OCI-LY1 (cell line): ENCODE results near the gene IBA57.

Source experiments
- H2AFZ ChIP-seq: fragments of 200-600 bp; sonication (generic), shearing (Covaris generic); 2 replicates; pipeline ENCODE4 v1.6.0; 2014; ENCODE audit warnings: antibody characterized with exemption, mild to moderate bottlenecking, low read length
- H3F3A ChIP-seq: fragments of 200-600 bp; sonication (generic), shearing (Covaris generic); 2 replicates; pipeline ENCODE4 v1.6.0; 2014; ENCODE audit warnings: mild to moderate bottlenecking, antibody characterized with exemption, low read length, moderate library complexity; ENCODE audit not compliant: insufficient read depth
- H3K27ac ChIP-seq: fragments of 200-600 bp; sonication (generic); 2 replicates; pipeline ENCODE4 v1.5.1; 2014; ENCODE audit warnings: low read length, mixed run types, mild to moderate bottlenecking, low read depth; ENCODE audit not compliant: poor library complexity, severe bottlenecking
- H3K27me3 ChIP-seq: fragments of 200-600 bp; sonication (generic); 2 replicates; pipeline ENCODE4 v1.6.0; 2014; ENCODE audit warnings: antibody characterized with exemption, mild to moderate bottlenecking, low read length, moderate library complexity; ENCODE audit not compliant: insufficient read depth
- H3K36me3 ChIP-seq: fragments of 200-600 bp; sonication (generic); 2 replicates; pipeline ENCODE4 v1.6.1; 2014; ENCODE audit warnings: mild to moderate bottlenecking, antibody characterized with exemption, low read length, moderate library complexity, mixed read lengths; ENCODE audit not compliant: insufficient read depth
- H3K4me1 ChIP-seq: fragments of 200-600 bp; sonication (generic); 2 replicates; pipeline ENCODE4 v1.5.1; 2014; ENCODE audit warnings: mild to moderate bottlenecking, low read length, moderate library complexity; ENCODE audit not compliant: insufficient read depth, severe bottlenecking
- H3K4me2 ChIP-seq: fragments of 200-600 bp; sonication (generic), shearing (Covaris generic); 2 replicates; pipeline ENCODE4 v1.6.1; 2014; ENCODE audit warnings: low read length
- H3K4me3 ChIP-seq: fragments of 200-600 bp; sonication (generic); 2 replicates; pipeline ENCODE4 v1.5.1; 2014; ENCODE audit warnings: low read length, low read depth, mild to moderate bottlenecking, mixed read lengths; ENCODE audit not compliant: poor library complexity, severe bottlenecking
- H3K79me2 ChIP-seq: fragments of 200-600 bp; shearing (Covaris generic); 2 replicates; pipeline ENCODE4 v1.6.1; 2016; ENCODE audit warnings: mixed run types, low read length, mixed read lengths; ENCODE audit not compliant: insufficient read depth
- H3K9ac ChIP-seq: fragments of 200-600 bp; sonication (generic), shearing (Covaris generic); 2 replicates; pipeline ENCODE4 v1.6.1; 2014; ENCODE audit warnings: mild to moderate bottlenecking, low read length, mixed read lengths
- H3K9me2 ChIP-seq: fragments of 200-600 bp; sonication (generic), shearing (Covaris generic); 2 replicates; pipeline ENCODE4 v1.6.1; 2014; ENCODE audit warnings: low read depth, mild to moderate bottlenecking, low read length, mixed read lengths
- H3K9me3 ChIP-seq: fragments of 200-600 bp; shearing (Covaris generic); 2 replicates; pipeline ENCODE4 v1.6.1; 2014; ENCODE audit warnings: low read length, mixed read lengths
- H4K20me1 ChIP-seq: fragments of 200-600 bp; sonication (generic), shearing (Covaris generic); 2 replicates; pipeline ENCODE4 v1.6.0; 2016; ENCODE audit warnings: mild to moderate bottlenecking, low read length; ENCODE audit not compliant: insufficient read depth
- EZH2 ChIP-seq: fragments of 200-600 bp; sonication (generic), shearing (Covaris generic); IDR thresholded peaks from 2 replicates; pipeline ENCODE4 v1.8.0; 2017; ENCODE audit warnings: borderline replicate concordance, mixed run types, mild to moderate bottlenecking, antibody characterized with exemption, low read length, moderate library complexity, mixed read lengths
- TF ChIP-seq, protein P1 (sequence below): fragments of 200-600 bp; sonication (generic), shearing (Covaris generic); IDR thresholded peaks from 2 replicates; pipeline ENCODE4 v1.5.1; 2017; ENCODE audit warnings: mild to moderate bottlenecking, antibody characterized with exemption, low read length, moderate library complexity, mixed read lengths

Gene IBA57

DNA sequence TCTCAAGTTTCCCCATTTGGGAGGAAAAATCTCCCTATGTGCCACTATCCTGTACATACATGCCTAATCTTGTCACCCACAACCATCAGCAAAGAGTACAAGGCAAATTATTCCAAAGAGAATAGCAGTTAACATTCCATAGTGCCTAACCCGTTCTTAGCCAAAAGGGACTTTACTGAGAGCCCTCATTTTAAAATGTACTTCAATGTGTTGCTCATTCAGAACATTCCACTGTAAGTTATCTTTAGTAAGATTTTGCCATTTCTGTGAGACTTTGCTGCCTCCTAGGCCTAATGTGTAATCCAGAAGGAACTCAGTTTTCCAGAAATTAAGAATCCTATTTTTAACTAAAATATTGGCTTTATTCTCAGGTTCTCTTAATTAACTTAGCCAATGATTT, 45.3 kb upstream of the IBA57 start:
- H3K79me2 ChIP-seq = no peaks in the 10 kb centered on the region
- H3K27me3 ChIP-seq = no peaks in the 10 kb centered on the region
- H4K20me1 ChIP-seq = no peaks in the 10 kb centered on the region
- no peak overlapping the region for H3K4me2 ChIP-seq
- no peaks in the 10 kb centered on the region for H3K9me2 ChIP-seq
- H3K9ac ChIP-seq = no peak overlapping the region
- H2AFZ ChIP-seq = no peak overlapping the region
- peaks cover 10% of the 10 kb centered on the region; the same call in 1 of the 2 replicates for H3K9me3 ChIP-seq
- H3F3A ChIP-seq = no peaks in the 10 kb centered on the region
- H3K4me3 ChIP-seq = no peak overlapping the region
- TF ChIP-seq EZH2 = no peak
- TF ChIP-seq, protein P1, sequence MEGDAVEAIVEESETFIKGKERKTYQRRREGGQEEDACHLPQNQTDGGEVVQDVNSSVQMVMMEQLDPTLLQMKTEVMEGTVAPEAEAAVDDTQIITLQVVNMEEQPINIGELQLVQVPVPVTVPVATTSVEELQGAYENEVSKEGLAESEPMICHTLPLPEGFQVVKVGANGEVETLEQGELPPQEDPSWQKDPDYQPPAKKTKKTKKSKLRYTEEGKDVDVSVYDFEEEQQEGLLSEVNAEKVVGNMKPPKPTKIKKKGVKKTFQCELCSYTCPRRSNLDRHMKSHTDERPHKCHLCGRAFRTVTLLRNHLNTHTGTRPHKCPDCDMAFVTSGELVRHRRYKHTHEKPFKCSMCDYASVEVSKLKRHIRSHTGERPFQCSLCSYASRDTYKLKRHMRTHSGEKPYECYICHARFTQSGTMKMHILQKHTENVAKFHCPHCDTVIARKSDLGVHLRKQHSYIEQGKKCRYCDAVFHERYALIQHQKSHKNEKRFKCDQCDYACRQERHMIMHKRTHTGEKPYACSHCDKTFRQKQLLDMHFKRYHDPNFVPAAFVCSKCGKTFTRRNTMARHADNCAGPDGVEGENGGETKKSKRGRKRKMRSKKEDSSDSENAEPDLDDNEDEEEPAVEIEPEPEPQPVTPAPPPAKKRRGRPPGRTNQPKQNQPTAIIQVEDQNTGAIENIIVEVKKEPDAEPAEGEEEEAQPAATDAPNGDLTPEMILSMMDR = no peak
- no peaks in the 10 kb centered on the region for H3K36me3 ChIP-seq
- peaks cover 4% of the 10 kb centered on the region for H3K4me1 ChIP-seq
- no peak overlapping the region for H3K27ac ChIP-seq

DNA sequence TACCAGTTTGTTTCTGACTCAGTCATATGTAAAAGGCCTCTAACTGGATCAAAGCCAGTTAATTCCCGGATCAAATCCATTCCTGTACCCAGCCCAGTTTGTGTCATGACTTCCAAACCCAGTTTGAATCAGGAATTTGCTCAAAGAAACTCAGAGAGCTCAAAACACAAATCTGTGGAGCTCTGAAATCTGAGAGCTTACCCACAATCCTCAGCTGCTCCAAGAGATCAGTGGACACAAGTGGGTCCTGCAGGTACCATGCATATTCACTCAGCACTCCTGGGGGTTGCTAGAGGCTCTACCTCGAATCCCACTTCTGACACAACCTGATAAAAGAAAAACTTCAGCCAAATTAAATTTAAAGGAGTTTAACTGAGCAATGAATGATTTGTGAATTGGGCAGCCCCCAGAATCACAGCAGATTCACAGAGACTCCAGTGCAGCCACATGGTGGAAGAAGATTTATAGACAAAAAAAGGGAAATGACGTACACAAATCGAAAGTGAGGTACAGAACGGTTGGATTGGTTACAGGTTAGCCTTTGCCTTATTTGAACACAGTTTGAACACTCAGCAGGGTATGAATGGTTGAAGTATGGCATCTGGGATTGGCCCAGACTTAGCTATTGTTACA, 44.6 kb upstream of the IBA57 start:
- H3K9ac ChIP-seq = no peak overlapping the region
- H3K9me2 ChIP-seq = no peaks in the 10 kb centered on the region
- no peak overlapping the region for H3K27ac ChIP-seq
- H2AFZ ChIP-seq = no peak overlapping the region
- no peaks in the 10 kb centered on the region for H3K79me2 ChIP-seq
- no peaks in the 10 kb centered on the region for H3F3A ChIP-seq
- H3K9me3 ChIP-seq = peaks cover 10% of the 10 kb centered on the region; the same call in 1 of the 2 replicates
- H3K27me3 ChIP-seq = no peaks in the 10 kb centered on the region
- H3K4me1 ChIP-seq = peaks cover 4% of the 10 kb centered on the region
- peak overlapping the region; percentile 5 for H3K4me3 ChIP-seq
- no peaks in the 10 kb centered on the region for H4K20me1 ChIP-seq
- H3K36me3 ChIP-seq = no peaks in the 10 kb centered on the region
- TF ChIP-seq, protein P1 = no peak
- no peak for TF ChIP-seq EZH2
- H3K4me2 ChIP-seq = no peak overlapping the region

DNA sequence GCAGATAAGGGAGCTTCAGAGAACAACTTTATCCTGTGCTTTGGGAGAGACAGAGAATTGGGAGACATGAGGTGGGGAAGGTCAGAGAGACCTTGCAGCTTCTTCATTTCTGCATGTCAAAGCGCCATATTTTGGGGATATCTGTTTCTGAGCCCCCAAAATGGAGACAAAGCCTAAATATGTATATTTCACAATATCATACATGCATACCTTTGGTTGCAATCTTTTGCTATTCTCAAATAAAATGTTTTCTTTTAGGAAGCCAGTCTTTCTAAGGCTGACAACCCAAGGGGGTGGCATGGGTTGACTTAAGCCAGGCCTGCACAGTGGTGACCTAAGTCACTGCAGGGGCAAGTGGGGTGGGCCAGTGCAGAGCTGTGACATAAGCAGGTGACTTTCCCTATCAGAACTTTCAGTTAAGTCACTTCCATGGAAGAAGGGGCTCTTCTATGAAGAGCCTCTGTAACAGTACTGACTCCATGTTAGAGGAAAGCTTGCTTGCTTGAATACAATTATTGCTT, 42.6 kb upstream of the IBA57 start:
- no peaks in the 10 kb centered on the region for H3K9me2 ChIP-seq
- no peaks in the 10 kb centered on the region for H3K79me2 ChIP-seq
- no peaks in the 10 kb centered on the region for H3K27me3 ChIP-seq
- peaks cover 4% of the 10 kb centered on the region for H3K4me1 ChIP-seq
- H2AFZ ChIP-seq = no peak overlapping the region
- H3K9ac ChIP-seq = no peak overlapping the region
- no peak overlapping the region for H3K4me2 ChIP-seq
- no peaks in the 10 kb centered on the region for H3F3A ChIP-seq
- peaks cover 4% of the 10 kb centered on the region; the same call in 1 of the 2 replicates for H3K9me3 ChIP-seq
- H4K20me1 ChIP-seq = no peaks in the 10 kb centered on the region
- TF ChIP-seq, protein P1 = no peak
- TF ChIP-seq EZH2 = no peak
- no peaks in the 10 kb centered on the region for H3K36me3 ChIP-seq
- H3K4me3 ChIP-seq = no peak overlapping the region
- H3K27ac ChIP-seq = no peak overlapping the region
